GM12892 (cell line): ENCODE data around the gene OSBPL3.

Experiments
- DNase-seq: peaks from one replicate; pipeline ENCODE4 v3.0.0; 2011; ENCODE audit not compliant: insufficient read length
- FAIRE-seq: peaks from 2 replicates; lab custom pipeline; 2011; peaks lifted over from hg19 to GRCh38; lab: Jason Lieb, UNC
- POLR2A ChIP-seq: IDR thresholded peaks from 2 replicates; pipeline ENCODE4 v1.6.1; 2011; ENCODE audit warnings: low read depth, low read length, control low read depth
- POLR2AphosphoS5 ChIP-seq: IDR thresholded peaks from 2 replicates; pipeline ENCODE4 v1.6.1; 2011; ENCODE audit warnings: low read depth, low read length, control low read depth
- TAF1 ChIP-seq: IDR thresholded peaks from 2 replicates; pipeline ENCODE4 v1.6.1; 2011; ENCODE audit warnings: low read depth, mild to moderate bottlenecking, control low read depth, low read length, borderline replicate concordance

OSBPL3 gene

GRCh38 chr7:24946467-24946866, 33.5 kb downstream of the OSBPL3 start:
- DNase-seq (no peak), FAIRE-seq (no peak)
- TF ChIP-seq POLR2AphosphoS5 (no peak), POLR2A (no peak), TAF1 (no peak)

DNA sequence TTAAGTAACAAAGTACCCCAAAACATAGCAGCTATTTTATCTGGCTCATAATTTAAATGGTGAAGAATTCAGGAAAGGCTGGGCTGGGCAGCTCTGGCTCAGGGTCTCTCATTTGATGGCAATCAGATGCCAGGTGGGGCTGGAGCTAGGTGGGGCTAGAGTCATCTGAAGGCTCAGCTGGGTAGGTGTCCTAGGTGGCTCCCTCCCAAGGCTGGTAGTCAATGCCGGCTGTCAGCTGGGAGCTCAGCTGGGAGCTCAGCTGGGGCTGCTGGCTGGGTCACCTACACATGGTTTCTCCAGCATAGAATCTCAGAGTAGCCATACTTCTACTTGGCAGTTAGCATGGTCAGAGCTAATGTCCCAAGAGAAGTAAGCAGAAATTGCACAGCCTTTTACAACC, 34.1 kb downstream of the OSBPL3 start:
- FAIRE-seq, result no peak
- TF ChIP-seq POLR2AphosphoS5 (no peak), POLR2A (no peak), TAF1 (no peak)
- no peak for DNase-seq

DNA sequence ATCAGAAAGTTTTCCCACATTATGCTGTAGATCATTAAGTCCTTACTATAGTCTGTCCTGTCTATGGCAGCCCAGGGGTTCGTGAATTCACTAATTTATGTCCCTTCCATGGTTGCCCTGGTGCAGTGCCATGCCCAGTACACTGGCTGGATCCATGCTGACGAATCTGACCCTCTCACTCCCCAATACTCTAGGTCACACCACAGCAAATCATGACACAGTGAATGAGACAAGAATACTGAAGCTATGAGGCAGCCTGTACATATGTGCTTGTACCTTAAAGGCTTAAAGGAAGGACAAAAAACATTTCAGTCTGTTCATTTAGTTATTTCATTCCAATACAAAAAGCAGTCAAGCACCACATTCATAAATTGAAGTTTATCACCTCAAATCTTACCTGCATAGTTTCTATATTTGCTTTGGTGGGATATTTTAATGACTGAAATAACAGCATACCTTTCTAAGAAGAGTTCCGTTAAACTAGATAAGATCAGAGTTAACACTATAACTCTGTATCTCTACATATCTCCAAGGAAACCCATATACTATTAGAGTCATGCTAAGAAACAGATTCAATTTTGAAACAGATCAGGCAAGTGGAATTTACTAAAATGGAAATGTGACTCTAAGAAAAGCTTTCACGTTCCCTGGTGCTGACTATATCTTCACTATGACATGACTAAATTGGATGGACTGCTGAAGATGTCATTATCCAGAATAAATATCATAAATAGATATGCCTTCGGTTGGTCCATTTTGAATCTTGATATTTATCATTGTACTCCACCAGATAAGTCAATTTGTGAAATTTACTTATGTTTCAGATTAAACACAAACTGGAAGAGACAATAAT, 36.7 kb downstream of the OSBPL3 start:
- no peak for TF ChIP-seq TAF1
- no peak for TF ChIP-seq POLR2A
- TF ChIP-seq POLR2AphosphoS5, result no peak
- FAIRE-seq, result no peak
- no peak for DNase-seq

- no peak for DNase-seq
- no peak for TF ChIP-seq TAF1
- no peak for TF ChIP-seq POLR2AphosphoS5
- TF ChIP-seq POLR2A, result no peak
- no peak for FAIRE-seq
Observed at GRCh38 chr7:24942226-24942625, 37.8 kb downstream of the OSBPL3 start.

GRCh38 chr7:24939416-24939815, 40.6 kb downstream of the OSBPL3 start:
- FAIRE-seq (no peak), DNase-seq (no peak)
- TF ChIP-seq POLR2A (no peak), POLR2AphosphoS5 (no peak), TAF1 (no peak)

DNA sequence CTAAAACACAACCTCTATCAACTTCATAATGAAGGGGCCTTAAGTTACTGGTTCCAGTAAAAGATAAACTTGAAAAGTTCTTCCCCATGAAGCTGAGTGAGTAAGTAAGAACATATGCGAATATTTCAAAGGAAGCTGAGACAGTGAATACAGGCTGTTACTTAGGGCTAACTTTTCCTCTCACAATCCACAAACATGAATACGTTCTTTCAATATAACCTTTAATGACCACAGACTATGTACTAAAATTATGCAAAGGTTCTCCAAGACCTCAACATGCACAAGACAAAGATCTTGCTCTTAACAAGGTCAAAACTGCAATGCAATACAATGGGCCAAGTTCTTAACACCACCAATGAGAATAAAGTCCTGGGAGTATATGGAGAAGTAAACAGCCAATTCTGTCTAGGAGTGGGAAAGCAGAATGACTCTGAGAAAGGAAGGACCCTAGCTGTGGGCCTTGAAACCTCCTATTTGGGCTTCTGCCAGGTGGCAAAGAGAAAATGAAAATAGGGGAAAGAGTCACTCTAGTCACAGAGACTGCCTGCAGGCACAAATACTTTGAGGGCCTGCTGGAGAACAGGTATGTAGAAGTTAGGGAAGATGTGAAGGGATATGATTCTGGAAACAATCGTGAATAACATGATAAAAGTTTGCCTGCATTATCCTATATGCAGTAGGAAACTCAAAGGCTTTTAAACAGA, 43.7 kb downstream of the OSBPL3 start:
- DNase-seq (no peak), FAIRE-seq (peak; percentile 54)
- TF ChIP-seq POLR2A (no peak), TAF1 (no peak), POLR2AphosphoS5 (no peak)

DNA sequence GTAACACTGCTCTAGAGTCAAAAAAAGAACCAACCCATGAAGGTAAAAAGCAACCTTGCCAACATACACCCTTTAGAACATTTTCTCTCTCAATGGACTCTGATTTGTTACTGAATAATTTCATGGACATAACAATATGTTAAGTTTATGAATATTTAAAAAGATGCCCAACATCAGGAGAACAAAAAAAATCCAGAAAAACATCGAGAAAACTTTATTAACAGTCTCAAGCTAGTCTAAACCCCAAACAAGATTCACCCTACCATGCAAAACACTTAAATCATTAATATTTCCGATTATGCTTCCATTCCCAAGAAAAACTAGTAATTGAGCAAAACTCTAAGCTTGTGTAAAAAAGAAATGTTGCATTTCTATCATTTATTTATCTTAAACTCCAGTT, 46.7 kb downstream of the OSBPL3 start:
- DNase-seq (no peak), FAIRE-seq (no peak)
- no peak for TF ChIP-seq POLR2AphosphoS5
- TF ChIP-seq TAF1, result no peak
- TF ChIP-seq POLR2A, result no peak

GRCh38 chr7:24932815-24933214, 47.2 kb downstream of the OSBPL3 start:
- FAIRE-seq, result no peak
- TF ChIP-seq POLR2A (no peak), TAF1 (no peak), POLR2AphosphoS5 (no peak)
- no peak for DNase-seq

- no peak for DNase-seq
- TF ChIP-seq POLR2AphosphoS5 (no peak), POLR2A (no peak), TAF1 (no peak)
- no peak for FAIRE-seq
Observed at GRCh38 chr7:24932389-24932788, 47.6 kb downstream of the OSBPL3 start.

- TF ChIP-seq POLR2AphosphoS5 (no peak), POLR2A (no peak), TAF1 (no peak)
- FAIRE-seq (no peak), DNase-seq (no peak)
Observed at GRCh38 chr7:24931844-24932243, 48.1 kb downstream of the OSBPL3 start.

DNA sequence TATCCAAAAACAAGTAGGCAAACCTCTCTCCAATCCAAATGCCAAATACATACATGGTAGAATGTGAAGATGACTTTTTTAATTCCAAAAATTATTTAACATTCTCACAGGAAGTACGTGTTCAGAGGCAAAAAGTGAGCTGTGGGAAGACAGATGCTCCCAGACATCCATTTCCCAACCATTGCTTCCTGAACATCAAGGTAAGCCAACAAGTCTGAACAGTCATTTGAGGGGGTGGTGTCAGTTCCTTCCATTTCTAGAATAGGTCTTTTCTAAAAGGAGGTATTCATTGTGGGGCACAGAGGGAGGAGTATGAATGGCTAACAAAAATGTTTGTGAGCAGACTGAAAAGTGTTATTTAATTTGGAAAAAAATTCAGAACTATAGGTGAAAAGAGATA, 49.1 kb downstream of the OSBPL3 start:
- DNase-seq, result no peak
- no peak for FAIRE-seq
- TF ChIP-seq POLR2A, result no peak
